Stimulated activated CD4-positive, alpha-beta T cell treated with anti-CD3 and anti-CD28 coated beads, TNF-alpha, amount 100 ng/mL, for 4 hours (primary cell): ENCODE results near the gene COMMD9.

Experiments
- DNase-seq, 3 experiments: peaks; one replicate each; pipeline ENCODE4 v3.0.0-alpha.2; 2020; ENCODE audit warnings: low read depth in 3 of 3

The COMMD9 gene

DNA sequence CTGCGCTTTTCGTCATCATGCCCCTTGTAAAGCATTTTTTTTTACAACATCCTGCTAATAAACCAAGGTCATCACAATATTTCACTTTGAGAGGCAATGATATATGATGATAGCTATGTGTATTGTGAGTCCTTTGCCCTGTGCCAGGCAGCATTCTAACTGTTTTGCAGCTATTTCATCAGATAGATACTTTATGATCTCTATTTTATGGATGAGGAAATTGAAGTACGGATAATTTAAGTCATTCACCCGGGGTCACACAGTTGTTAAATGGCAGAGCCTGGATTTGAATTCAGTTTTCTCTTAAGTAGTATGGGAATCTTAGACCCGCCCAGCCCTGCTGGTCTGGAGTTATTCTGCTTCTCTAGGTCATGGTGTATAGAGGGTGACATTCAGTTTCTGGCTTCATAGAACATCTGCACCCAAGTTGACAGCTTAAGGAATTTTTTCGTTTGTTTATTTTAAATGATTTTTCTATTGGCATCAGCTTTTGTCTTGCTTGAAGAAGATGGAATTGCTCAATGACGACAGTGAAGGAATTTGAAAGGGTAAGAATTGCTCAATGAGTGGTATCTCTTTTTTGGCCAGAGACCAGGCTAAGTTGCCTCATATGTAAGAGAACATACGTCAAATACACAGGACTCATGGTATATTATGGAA is 7.8 kb upstream of the COMMD9 start:
- no peak for DNase-seq

DNA sequence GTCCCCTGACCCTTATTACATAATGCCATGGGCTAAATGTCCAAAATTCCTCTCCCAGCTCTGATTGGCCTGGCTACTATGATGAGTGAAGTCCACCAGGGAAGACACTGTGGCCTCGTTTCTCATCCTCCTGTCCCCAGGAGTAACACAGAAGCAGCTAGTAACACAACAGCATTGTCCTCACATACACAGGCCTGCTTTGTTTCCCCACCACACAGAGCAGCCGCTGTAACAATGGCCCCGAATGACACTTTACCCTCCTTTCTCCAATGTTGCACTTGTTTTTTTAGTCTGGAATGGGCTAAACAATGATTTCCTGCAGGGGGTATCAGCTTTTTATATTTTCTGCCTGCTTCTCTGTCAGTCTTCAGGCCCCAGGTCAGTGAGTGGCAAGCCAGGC is 6.7 kb upstream of the COMMD9 start, which contains the start of gene PRR5L:
Gene PRR5L (plus strand): TSS at position 363 of the 400 bp plus-strand sequence. CDS start 104,834 bp downstream, outside the sequence.
- DNase-seq: no peak

DNA sequence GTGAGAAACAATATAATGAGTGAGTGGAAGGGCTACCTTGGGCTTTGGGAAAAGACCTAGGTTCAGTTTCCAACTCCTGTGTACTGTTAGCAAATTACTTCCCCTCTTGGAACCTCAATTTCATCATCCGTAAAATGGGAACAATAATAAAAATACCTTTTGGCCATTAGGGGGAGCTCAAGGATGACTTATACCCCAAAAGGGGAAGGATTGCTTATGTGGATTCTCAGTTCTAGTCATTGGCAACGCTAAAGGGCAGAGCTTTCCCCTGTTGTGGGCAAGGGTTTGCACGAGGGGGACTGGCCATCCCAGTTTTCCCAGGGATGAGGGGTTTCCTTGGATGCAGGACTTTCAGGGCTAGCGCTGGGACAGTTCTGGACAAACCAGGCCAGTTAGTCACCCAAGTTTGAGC is 3.1 kb upstream of the COMMD9 start:
- no peak for DNase-seq

DNA sequence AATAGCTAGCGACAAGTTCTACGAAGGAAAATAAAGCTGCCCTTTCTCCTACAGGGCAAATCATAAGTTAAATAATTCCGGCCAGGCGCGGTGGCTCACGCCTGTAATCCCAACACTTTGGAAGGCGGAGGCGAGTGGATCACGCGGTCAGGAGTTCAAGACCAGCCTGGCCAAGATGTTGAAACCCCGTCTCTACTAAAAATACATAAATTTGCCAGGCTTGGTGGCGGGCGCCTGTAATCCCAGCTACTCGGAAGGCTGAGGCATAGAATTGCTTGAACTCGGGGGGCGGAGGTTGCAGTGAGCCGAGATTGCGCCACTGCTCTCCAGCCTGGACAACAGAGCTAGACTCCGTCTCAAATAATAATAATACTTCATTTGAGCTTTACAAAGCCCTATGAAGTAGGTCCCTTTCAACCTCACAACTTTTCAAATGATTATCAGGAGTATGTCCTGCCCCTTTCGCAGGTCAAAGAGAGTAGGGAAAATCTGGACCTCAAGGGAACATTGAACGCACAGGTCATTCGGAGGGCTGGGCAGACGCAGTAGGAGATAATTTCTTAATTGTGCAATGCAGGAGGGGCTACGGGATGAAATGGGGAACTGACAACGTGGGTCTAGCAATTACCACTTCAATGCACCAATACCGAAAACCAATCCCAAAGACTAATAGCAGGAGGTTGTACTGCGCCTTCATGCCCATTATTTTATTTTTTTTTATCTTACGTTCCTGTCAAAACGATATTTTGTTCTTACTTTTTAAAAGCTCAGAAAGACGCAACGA is 590 bp downstream of the COMMD9 start:
- no peak for DNase-seq

DNA sequence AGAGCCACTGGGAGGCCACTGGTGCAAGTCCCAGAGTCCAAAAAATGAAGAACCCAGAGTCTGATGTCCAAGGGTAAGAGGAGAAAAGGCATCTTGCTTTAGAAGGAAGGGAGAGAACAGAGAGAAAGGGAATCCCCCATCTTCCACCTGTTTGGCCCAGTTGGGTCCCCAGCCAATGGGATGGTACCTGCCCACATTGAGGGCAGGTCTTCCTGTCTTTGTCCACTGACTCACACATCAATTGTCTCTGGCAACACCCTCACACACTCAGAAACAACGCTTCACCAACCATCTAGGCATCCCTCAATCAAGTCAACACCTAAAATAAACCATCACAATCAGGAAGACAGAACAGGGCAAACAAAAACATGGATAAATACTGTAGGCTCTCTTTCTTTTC is 6.3 kb downstream of the COMMD9 start:
- DNase-seq: no peak

DNA sequence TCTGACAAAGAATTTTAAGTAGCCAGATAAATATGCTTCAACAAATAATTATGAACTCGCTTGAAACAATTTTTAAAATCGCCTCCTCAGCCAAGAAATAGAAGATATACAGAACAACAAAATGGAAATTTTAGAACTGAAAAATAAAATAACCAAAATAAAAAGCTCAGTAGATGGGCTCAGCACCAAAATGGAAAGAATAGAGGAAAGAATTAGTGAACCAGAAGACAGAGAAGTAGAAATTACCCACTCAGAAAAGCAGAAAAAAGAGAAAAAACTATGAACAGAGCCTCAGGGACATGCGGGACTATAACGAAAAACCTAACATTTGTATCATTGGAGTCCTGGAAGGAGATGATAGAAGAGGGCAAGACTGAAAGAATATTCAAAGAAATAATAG is 7.4 kb downstream of the COMMD9 start:
- DNase-seq: no peak

DNA sequence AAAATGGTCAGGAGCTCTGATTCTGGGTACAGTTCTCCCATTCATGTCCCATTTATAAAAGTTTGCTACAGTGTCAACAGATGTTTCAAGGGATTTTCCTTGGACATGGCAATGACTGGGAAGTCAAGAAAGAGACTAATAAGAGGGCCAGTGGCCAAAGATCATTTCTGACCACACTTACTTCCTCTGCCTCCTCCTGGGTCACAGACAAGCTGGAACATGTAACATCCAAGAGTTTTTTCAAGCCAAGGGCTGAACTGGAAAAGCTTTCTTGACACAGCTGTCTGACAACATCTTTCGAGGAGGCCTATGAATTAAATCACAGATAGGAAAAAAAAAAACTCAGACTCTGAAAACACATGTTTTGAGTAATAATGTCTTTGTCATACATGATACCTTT is 8.7 kb downstream of the COMMD9 start:
- no peak for DNase-seq

DNA sequence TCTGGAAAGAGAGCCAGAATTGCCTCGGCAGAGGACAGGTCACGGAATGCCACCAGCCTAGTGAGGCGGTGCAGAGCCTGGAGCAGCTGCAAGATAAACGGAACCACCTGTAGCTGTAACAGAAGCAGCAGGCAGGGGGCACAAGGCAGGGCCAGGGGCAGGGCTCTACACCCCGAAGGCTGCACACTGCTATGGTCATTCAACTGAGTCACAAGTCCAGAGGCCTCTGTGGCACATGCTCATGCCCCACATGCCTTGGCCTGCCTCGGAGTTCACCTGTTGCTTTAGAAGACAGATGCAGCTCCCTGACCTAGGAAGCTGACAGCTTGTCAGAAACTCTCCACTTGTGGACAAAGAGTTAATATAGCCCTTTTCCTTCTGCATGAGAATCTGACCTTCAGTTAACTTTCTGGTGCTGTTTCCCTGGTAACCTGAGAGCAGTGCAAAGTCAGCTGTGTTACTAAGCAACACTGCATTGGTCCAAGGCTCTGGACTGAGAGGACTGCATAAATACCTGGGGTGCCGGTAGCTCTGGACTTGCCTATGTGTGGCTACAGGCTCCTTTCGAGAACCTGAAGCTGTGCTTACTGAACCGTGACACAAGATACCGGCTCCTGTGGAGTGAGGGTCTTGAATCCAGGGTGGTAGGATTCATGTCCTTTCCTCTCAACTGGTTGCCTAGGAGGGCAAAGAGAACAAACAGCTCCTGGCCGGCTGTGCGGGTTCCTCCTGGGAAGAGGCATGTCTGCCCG is 10.5 kb downstream of the COMMD9 start:
- no peak for DNase-seq

DNA sequence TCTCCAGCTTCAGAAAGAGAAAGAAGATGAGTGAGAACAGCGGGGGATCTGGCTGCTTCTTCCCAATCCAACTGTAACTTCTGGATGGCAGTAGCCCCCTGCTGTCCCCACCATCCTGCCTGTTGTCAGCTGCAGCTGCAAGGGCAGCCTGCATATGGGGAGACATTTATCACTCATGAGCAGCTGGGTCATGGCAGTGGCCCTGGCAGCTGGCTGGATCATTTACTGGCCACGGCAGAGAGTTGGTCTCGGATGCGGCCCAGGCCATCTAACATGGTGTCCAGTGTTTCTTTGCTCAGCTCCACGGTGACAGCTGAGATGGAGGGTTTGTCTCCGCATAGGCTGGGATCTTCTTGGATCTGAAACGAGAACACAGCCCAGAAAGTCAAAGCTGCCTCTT is 14.8 kb downstream of the COMMD9 start:
- no peak for DNase-seq

DNA sequence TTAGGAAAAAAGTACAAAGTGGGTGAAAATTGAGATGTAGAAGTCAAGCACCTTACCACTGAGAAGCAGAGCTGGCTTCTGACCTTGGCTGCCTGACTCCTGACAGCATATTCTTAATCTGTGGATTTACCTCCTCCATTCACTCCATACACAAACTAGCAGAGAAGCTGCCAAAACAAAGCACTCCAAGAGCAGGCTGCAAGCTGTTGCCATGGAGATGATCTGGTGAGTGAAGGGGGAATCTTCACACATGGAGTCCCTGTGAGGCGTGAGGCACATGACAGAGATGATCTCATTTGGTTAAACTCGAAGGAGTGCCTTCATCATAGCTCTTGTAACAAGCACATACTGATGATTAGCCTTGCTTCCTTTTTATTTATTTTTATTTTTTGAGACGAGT is 16.1 kb downstream of the COMMD9 start:
- no peak for DNase-seq

DNA sequence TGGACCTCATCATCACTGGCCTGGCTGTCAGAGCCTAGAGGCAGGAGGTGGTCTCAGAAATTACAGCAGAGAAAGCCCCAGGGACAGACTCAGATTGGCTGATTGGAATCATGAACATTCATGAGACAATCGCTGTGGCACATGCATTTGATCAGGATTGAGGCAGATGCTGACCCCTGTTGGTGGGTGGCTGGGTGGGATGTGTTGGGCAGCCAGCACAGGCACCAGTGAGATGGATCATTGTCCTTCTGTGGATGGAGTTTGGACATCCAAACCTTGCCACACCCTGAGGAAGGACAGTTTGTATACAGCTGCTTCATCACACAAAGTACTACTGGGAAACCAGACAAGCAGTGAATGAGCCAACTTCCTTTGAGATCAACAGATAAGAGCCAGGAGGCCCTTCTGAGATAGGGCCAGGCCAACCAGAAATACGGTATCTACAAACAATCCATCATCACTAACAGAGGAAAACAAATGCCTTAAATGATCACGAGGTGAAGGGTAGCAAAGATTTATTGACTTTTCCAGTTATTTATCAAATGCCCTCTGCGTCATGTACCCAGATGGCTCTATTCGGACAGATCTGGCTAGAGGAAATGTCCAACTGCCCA is 17.3 kb downstream of the COMMD9 start:
- no peak for DNase-seq

DNA sequence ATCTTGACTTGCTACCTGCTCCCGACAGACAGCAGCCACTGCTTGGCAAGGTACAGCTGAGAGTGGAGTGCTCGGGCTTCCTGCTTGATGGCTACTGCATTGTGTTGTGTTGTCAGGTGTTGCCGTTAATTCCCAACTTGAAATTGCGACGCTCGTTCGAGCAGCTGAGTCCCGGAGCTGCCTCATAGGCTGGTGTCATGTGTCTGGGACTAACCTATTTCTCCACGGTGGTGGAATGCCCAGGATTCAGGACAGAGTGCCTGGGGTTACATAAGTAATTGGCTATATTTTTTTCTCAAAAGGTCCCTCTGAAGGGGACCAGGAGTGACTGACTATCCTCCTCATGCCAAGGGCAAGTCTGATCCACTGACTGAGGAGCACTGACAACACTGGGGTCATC is 18.5 kb downstream of the COMMD9 start:
- DNase-seq: no peak

DNA sequence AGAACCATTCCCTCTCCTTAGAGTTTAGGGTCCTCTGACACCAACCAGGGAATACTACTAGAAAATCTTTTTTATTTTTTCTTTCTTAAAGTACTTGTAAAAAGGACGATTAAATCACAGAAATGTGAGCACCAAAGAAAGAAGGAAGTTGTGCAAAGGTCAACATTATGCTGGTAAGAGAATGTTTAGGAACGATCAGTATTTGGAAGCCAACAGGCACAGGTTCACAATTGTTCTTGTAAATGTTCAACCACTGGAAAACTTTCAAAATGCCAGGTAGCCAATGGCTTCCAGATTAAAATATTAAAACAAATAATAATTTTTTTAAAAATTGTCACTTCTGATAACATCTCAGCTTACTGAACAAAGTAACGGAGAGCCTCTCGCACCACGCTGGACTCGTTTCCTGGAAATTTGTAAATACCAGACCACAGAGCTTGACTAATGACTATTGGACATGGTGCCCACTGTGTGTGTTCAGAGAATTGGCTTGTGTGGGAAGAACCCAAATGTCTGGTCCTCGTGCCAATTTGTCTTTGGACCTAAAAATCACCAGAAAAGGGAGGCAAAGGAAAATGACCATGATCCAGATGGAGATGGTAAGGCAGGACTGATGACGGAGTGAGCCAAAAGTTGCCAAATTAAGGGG is 20.8 kb downstream of the COMMD9 start:
- no peak for DNase-seq

DNA sequence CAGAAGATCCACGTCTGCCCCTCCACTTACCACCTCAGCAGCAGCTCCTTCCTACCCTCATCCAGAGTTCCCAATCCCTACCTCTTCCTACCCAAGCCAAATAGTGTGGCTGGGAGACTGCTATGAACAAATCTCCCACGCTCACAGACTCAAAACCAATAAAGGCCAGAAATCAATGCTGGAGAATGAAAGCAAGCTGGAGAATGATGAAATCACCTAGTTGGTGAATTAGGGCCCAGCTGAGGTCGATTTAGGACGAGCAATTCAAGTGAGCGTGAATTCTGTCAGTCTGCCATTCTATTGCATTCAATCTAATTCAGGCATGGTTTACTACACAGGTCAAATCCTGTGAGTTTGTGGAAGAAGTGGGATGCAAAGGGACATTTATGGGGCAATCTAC is 22.5 kb downstream of the COMMD9 start:
- DNase-seq: no peak

DNA sequence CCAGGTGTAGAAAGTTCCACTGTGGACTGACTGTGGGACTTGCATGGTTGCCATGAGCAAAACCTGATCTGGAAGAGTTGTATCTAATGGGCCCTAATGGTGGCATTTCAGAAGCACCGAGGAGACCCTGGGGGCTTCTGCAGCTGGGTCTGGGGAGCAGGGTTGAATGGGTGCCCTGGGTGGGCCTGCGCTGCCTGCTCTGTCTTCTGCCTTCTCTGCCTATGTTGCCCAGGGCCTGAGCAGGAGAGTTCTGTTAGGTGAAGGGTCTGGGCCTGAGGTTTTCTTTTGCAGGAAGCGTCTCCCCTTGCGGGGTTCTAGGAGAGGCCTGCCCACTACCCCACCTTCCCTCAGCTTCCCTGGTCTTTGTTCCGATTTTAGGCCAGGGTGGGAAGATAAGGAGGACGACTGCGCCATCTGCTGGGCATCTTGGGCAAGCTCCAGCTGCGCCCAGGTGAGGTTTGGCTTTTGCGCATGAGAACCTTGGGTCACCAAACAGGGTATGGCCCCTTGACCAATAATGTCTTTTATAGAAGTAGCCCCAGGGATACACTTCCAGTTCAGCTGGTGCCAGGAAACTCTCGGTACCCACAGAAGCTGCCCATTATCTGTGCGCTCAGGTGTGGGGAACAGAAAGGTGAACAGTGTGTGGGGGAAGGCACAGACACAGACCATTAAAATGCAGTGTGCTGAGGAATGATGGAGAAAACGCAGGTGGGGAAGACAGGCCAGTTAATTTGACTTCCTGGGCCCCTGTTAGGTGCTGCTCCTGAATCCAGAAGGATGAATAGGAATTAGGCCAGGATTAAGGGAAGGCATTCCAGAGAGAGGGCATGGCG is 23.2 kb downstream of the COMMD9 start:
- peak; percentile 11 to 33 (median 22) for DNase-seq

DNA sequence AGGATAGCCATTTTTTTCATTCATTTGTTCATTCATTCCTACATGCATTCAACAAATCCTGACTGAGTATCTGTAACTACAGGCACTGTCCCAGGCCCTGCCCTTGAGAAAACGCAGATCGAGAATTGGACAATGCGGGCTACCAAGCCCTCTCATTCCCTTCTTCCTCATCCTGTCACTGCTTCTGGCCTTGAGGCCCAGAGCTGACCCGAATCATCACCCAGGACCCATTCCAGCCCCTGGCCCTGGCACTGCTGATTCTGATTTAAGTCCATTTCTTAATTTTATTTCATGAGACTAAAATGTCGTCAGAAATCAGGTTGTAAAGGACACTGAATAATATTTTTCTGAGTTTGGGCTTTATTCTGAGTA is 24.3 kb downstream of the COMMD9 start:
- DNase-seq: no peak

DNA sequence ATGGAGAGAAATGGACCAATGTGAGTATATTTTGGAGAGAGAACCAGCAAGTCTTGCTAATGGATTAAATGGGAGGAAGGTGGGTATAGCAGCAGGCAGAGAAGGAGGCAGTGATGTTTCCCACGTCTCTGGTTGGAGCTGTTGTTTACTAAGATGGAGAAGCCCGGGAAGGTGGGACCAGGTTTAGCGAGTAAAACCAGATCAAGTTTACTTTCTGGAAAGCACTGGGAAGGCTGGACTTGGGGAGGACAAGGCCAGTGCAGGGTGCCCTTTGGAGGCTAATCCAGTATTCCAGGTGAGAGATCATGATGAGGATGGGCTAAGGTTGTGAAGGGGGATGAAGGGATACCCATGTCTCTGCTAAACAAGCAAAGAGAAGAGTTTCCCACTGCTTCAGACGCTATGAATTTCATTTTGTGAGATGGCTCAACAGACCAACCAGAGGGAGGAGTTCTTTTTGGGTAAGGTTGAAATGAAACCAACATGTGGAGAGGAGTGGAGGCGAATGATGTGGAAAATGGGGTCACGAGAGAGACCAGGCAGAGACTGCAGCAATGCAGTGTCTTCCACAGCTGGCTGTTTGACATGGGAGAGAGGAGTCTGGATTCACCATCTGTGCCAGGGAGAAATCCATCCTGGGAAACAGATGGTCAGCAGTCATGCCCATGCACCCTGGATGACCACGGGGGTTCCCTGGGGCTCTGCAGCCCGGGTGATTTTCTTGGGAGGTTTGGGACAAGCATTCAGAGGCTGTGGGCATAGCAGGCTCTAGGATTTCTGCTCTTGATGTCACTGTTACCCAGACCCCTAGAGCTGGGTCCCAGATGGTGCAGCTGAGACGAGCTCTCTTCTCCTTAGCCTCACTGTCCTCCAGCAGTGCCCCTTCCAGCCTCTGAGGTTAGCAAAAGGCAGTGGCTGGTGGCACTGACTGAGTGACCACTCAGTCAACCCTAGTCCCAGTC is 24.9 kb downstream of the COMMD9 start:
- DNase-seq: no peak

DNA sequence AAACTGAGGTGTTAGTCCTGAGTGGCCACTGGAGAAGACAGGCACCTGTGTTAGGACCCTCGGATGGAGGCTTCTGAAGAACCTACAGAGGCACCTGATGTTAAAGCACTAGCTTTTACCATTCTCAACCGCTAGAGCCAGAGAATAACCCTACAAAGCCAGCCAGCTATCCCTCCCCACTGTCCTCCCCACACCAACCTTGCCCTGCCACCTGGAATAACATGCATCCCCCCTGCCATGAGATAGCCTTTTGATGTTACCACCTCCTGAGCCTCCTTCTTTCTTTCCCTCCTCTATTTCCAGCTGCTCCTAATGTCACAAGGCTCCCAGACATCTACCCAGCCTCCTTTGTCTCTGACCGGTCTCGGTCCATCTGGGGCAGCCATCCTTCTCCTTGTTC is 28.1 kb downstream of the COMMD9 start:
- no peak for DNase-seq

DNA sequence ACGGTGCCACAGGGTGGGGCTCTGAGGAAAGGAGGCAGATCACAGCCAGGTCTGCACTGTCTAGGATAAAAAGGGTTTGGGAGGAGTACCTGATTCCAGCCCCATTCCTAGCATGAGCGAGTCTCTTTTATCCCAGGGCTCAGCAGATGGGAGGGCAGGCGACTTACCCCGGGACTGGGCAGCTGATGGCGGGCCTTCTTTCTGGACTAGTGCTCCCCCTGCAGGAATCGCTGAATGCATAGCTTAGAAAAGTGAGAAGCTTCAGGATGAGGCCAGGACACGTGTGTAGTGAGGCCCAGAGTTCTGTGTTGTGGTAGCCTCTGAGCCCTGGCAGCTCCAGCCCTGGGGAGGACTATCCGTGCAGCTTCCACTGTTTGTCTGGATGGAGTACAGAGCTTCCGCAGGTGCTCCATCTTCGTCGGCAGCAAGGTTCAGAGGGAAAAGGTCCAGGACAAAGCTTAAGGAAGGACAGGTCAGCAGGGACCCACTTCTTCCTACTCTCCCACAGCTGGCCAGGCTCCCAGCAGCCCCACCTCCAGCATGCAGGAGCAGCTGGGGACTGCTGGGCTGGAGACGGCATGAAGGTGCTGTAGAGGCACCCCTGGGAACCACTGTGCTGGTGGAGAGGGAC is 30.4 kb downstream of the COMMD9 start:
- no peak for DNase-seq
